Thyroid gland (tissue), 4 donors: ENCODE data around the gene TBC1D23. TPM values are rescaled to one million over a fixed set of nuclear protein-coding genes. Genes with fewer than 3 reads are reported as not detected.
"Not testable (repeated sequence)": the region's sequence is repeated elsewhere in the genome, so short reads cannot be mapped to it uniquely, and the experiment has no call there.

Experiments used
- DNase-seq, 2 donors: peaks; one replicate each; pipeline ENCODE4 v3.0.0-alpha.2; 2019
- H3K27ac ChIP-seq, 3 donors: fragments of 200-600 bp; sonication (generic); 1 replicate in 2 of 3; 2 replicates in 1 of 3; pipeline ENCODE4 v1.5.1; 2016 to 2019; ENCODE audit warnings: mild to moderate bottlenecking in 1 of 3, moderate library complexity in 1 of 3
- H3K27me3 ChIP-seq: fragments of 200-600 bp; sonication (generic); one replicate; pipeline ENCODE4 v1.5.1; 2019
- H3K36me3 ChIP-seq, 2 donors: fragments of 200-600 bp; sonication (generic); one replicate each; pipeline ENCODE4 v1.5.1; 2016 to 2019
- H3K4me1 ChIP-seq, 2 donors: fragments of 200-600 bp; sonication (generic); one replicate each; pipeline ENCODE4 v1.5.1; 2017 to 2019
- H3K4me3 ChIP-seq, 3 donors: fragments of 200-600 bp; sonication (generic); replicated peaks in 1 of 3; 1 replicate in 2 of 3; 2 replicates in 1 of 3; pipeline ENCODE4 v1.5.1; 2016; ENCODE audit warnings: mild to moderate bottlenecking in 1 of 3
- H3K9me3 ChIP-seq: fragments of 200-600 bp; sonication (generic); one replicate; pipeline ENCODE4 v1.5.1; 2017
- POLR2A ChIP-seq, 2 donors: fragments of 450-650 bp; IDR thresholded peaks; one replicate each; pipeline ENCODE4 v1.6.1; 2017; ENCODE audit warnings: antibody characterized with exemption in 2 of 2, mild to moderate bottlenecking in 2 of 2, moderate library complexity in 1 of 2
- WGBS, 2 donors: methylation state at CpG; one replicate each; pipeline ENCODE4 v1.1.5; 2017; 5-methylcytosine and 5-hydroxymethylcytosine counted together
- intact Hi-C: fragments of 100-400 bp; cut with DNase I; formaldehyde crosslinking; loops from one replicate; pipeline ENCODE4 v1.15.1; 2023
- total RNA-seq, 4 donors: library from RNA; depleted of rRNA; stranded (reverse); fragments of >200 nt; gene quantifications; one replicate each; pipeline ENCODE4 v1.2.3, GENCODE V29; 2016
- TF ChIP-seq, protein P1 (sequence below), 6 experiments: fragments of 200-600 bp in 3 of 6; fragments of 450-650 bp in 3 of 6; sonication (generic) in 3 of 6; IDR thresholded peaks; one replicate each; pipeline ENCODE4 v1.5.1; 2016 to 2019; ENCODE audit warnings: antibody characterized with exemption in 6 of 6, mild to moderate bottlenecking in 2 of 6, inconsistent platforms in 1 of 6, moderate library complexity in 1 of 6

Gene TBC1D23
- total RNA-seq, 4 donors from 2014 or later = 35.9 to 104 (median 63.7) TPM

GRCh38 chr3:100269001-100269400 lies 8.2 kb downstream of the TBC1D23 start:
- no peak for TF ChIP-seq POLR2A (IDR thresholded peaks at IDR 0.05)
- TF ChIP-seq, protein P1, sequence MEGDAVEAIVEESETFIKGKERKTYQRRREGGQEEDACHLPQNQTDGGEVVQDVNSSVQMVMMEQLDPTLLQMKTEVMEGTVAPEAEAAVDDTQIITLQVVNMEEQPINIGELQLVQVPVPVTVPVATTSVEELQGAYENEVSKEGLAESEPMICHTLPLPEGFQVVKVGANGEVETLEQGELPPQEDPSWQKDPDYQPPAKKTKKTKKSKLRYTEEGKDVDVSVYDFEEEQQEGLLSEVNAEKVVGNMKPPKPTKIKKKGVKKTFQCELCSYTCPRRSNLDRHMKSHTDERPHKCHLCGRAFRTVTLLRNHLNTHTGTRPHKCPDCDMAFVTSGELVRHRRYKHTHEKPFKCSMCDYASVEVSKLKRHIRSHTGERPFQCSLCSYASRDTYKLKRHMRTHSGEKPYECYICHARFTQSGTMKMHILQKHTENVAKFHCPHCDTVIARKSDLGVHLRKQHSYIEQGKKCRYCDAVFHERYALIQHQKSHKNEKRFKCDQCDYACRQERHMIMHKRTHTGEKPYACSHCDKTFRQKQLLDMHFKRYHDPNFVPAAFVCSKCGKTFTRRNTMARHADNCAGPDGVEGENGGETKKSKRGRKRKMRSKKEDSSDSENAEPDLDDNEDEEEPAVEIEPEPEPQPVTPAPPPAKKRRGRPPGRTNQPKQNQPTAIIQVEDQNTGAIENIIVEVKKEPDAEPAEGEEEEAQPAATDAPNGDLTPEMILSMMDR (IDR thresholded peaks at IDR 0.05) = no peak
- DNase-seq = no peak
- Histone ChIP-seq H3K36me3 (no peaks in the 10 kb centered on the region), H3K27ac (no peak overlapping the region), H3K4me1 (peaks cover 8 to 13% of the 10 kb centered on the region in 2 donors), H3K27me3 (no peaks in the 10 kb centered on the region), H3K9me3 (no peaks in the 10 kb centered on the region), H3K4me3 (no peak overlapping the region)
- WGBS, 2 donors = 50 to 62% methylated on average over 2 of the region's 2 CpGs
- intact Hi-C loops = no loop called here

DNA sequence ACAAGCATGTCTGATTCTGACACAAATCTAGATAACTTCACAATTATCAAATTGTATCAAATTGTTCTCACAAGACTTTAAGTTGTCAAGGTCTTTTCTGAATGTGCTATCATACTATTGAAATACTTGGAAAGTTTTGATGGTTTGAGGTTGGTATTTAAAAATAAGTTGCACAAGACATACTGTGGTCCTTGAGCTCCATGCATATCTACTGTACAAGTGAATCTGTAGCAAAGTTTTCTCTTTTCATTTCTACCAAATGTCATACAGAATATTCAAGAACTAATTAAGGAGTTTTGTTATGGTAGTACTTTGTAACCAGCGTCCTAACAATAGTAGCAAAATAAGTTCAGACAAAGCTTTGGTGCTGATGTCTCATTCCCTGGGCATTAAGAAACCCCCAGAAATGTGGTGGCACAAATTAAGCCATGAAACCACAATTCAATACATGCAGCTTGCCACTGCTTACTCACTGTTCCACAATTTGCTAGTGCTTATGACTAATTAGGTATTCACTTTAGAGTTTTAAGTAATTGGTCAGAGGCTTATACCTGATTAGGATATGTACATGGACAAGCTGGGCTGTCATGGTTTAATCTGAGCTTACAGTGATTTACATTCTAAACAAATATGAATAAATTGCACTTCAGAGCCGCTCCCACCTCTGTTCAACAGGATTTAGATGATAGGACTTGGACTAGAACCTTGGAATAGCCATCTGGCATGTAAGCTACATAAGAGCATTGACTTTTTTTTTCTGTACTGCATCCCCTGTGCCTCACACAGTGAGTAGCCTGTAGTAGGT lies 8.8 kb downstream of the TBC1D23 start:
- TF ChIP-seq POLR2A (IDR thresholded peaks at IDR 0.05) = no peak
- TF ChIP-seq, protein P1 (IDR thresholded peaks at IDR 0.05) = no peak
- WGBS, 2 donors = 88 to 94% methylated on average over 2 of the region's 2 CpGs
- Histone ChIP-seq H3K27me3 (no peaks in the 10 kb centered on the region), H3K4me1 (peaks cover 6 to 9% of the 10 kb centered on the region in 2 donors), H3K4me3 (no peak overlapping the region), H3K27ac (no peak overlapping the region), H3K9me3 (no peaks in the 10 kb centered on the region), H3K36me3 (no peaks in the 10 kb centered on the region)
- intact Hi-C loops = no loop called here
- DNase-seq = no peak

- Histone ChIP-seq H3K36me3 (no peaks in the 10 kb centered on the region), H3K27ac (no peak overlapping the region), H3K4me1 (peaks cover 3 to 6% of the 10 kb centered on the region in 2 donors), H3K4me3 (no peak overlapping the region), H3K27me3 (no peaks in the 10 kb centered on the region), H3K9me3 (no peaks in the 10 kb centered on the region)
- DNase-seq = no peak
- TF ChIP-seq POLR2A (IDR thresholded peaks at IDR 0.05) = no peak
- TF ChIP-seq, protein P1 (IDR thresholded peaks at IDR 0.05) = no peak
- intact Hi-C loops = no loop called here
- WGBS, 2 donors = 86 to 94% methylated on average over 2 of the region's 2 CpGs
Measured at GRCh38 chr3:100270215-100270583, 9.4 kb downstream of the TBC1D23 start.

DNA sequence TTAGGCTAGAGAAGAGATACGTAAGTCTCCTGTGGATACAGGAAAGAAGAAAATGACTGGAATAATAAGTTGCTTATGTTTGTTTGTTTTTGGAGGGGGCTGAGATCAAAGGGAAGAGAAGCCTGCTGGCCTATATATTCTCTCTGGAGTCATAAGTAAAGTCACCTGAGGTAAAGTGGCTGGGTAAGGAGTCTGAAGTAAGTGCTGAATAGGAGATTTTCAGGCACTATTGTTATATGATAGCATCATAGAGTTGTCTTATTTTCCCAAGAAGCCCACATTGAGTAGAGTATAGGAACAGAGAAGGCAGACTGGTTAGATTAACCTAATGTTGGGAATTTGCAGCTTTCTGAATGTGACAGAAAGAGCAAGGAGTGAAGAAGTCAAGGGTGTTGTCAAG lies 10.7 kb downstream of the TBC1D23 start:
- Histone ChIP-seq H3K9me3 (no peaks in the 10 kb centered on the region), H3K4me3 (no peak overlapping the region), H3K4me1 (peaks cover 0 to 6% of the 10 kb centered on the region in 2 donors), H3K27ac (no peak overlapping the region), H3K27me3 (no peaks in the 10 kb centered on the region), H3K36me3 (no peaks in the 10 kb centered on the region)
- intact Hi-C loops = no loop called here
- 96 to 97% methylated on average over 1 of the region's 1 CpG for WGBS, 2 donors
- TF ChIP-seq POLR2A (IDR thresholded peaks at IDR 0.05) = no peak
- TF ChIP-seq, protein P1 (IDR thresholded peaks at IDR 0.05) = no peak
- no peak for DNase-seq

GRCh38 chr3:100272797-100273611 lies 12.2 kb downstream of the TBC1D23 start:
- H3K4me1 ChIP-seq, H3K27me3 ChIP-seq, H3K36me3 ChIP-seq, DNase-seq, intact Hi-C loops, H3K9me3 ChIP-seq, H3K27ac ChIP-seq, H3K4me3 ChIP-seq: not testable (repeated sequence)
- 62 to 71% methylated on average over 13 of the region's 13 CpGs for WGBS, 2 donors
